DOHH2 (cell line): Measurements from ENCODE around the gene BUB1.

Experiments
- H3F3A ChIP-seq: fragments of 200-600 bp; sonication (generic), shearing (Covaris generic); 2 replicates; pipeline ENCODE4 v1.6.0; 2016; ENCODE audit warnings: antibody characterized with exemption, mild to moderate bottlenecking; ENCODE audit not compliant: control insufficient read depth, insufficient read depth
- H3K27ac ChIP-seq: fragments of 200-600 bp; sonication (generic); 2 replicates; pipeline ENCODE4 v1.5.1; 2014; ENCODE audit warnings: low read depth, mild to moderate bottlenecking, low read length, moderate library complexity
- H3K27me3 ChIP-seq: fragments of 200-600 bp; sonication (generic); 2 replicates; pipeline ENCODE4 v1.6.1; 2014; ENCODE audit warnings: mild to moderate bottlenecking, low read length, mixed read lengths; ENCODE audit not compliant: control insufficient read depth
- H3K36me3 ChIP-seq: fragments of 200-600 bp; sonication (generic); 2 replicates; pipeline ENCODE4 v1.6.1; 2014; ENCODE audit warnings: mild to moderate bottlenecking, low read length, moderate library complexity, mixed read lengths; ENCODE audit not compliant: control insufficient read depth
- H3K4me1 ChIP-seq: fragments of 200-600 bp; sonication (generic); 2 replicates; pipeline ENCODE4 v1.6.1; 2014; ENCODE audit warnings: mild to moderate bottlenecking, low read length, mixed read lengths; ENCODE audit not compliant: control insufficient read depth
- H3K4me2 ChIP-seq: fragments of 200-600 bp; sonication (generic); 2 replicates; pipeline ENCODE4 v1.6.0; 2014; ENCODE audit warnings: mild to moderate bottlenecking, low read length, moderate library complexity
- H3K4me3 ChIP-seq: fragments of 200-600 bp; sonication (generic); 2 replicates; pipeline ENCODE4 v1.5.1; 2014; ENCODE audit warnings: mild to moderate bottlenecking, low read length, mixed read lengths
- H3K79me2 ChIP-seq: fragments of 200-600 bp; sonication (generic); 2 replicates; pipeline ENCODE4 v1.6.1; 2014; ENCODE audit warnings: mild to moderate bottlenecking, low read length, mixed read lengths; ENCODE audit not compliant: control insufficient read depth
- H3K9me2 ChIP-seq: fragments of 200-600 bp; sonication (generic); replicated peaks from 2 replicates; pipeline ENCODE4 v1.6.1; 2014; ENCODE audit warnings: mild to moderate bottlenecking, low read length, mixed read lengths; ENCODE audit not compliant: control insufficient read depth
- H3K9me3 ChIP-seq: fragments of 200-600 bp; sonication (generic); 2 replicates; pipeline ENCODE4 v1.6.1; 2014; ENCODE audit warnings: antibody characterized with exemption, low read length, mixed read lengths; ENCODE audit not compliant: control insufficient read depth, insufficient read depth
- H4K20me1 ChIP-seq: fragments of 200-600 bp; sonication (generic); 2 replicates; pipeline ENCODE4 v1.6.0; 2014; ENCODE audit warnings: low read depth, mild to moderate bottlenecking, antibody characterized with exemption, low read length, moderate library complexity; ENCODE audit not compliant: control insufficient read depth, insufficient read depth
- EZH2phosphoT487 ChIP-seq: fragments of 200-600 bp; sonication (generic); IDR thresholded peaks from 2 replicates; pipeline ENCODE4 v1.6.1; 2017; ENCODE audit warnings: borderline replicate concordance, mild to moderate bottlenecking, antibody characterized with exemption, low read length, moderate library complexity, mixed read lengths
- TF ChIP-seq, protein P1 (sequence below): fragments of 200-600 bp; sonication (generic); IDR thresholded peaks from one replicate; pipeline ENCODE4 v1.5.1; 2014; ENCODE audit warnings: antibody characterized with exemption, mild to moderate bottlenecking, low read depth, low read length; ENCODE audit not compliant: poor library complexity, severe bottlenecking

Gene BUB1

DNA sequence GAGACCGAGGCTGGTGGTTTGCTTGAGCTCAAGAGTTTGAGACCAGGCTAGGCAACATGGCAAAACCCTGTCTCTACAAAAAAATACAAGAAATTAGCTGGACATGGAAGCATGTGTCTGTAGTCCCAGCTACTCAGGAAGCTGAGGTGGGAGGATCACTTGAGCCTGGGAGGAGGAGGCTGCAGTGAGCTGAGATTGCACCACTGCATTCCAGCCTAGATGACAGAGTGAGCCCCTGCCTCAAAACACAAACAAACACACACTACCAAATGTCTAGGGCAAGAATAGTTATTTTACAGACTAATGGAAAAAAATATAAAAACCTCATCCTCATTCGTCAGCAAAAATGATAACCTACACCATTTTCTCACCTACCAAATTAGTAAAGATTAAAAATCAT is 15.3 kb downstream of the BUB1 start:
- Histone ChIP-seq H3K9me3 (no peaks in the 10 kb centered on the region), H3K79me2 (peaks cover 55% of the 10 kb centered on the region), H3K4me2 (no peak overlapping the region), H4K20me1 (0 out of 2 replicates have a peak, but pooled peaks cover 4% of the 10 kb centered on the region), H3F3A (peaks cover 2% of the 10 kb centered on the region; the same call in 1 of the 2 replicates), H3K4me1 (no peaks in the 10 kb centered on the region), H3K36me3 (peaks cover 97% of the 10 kb centered on the region), H3K27ac (no peak overlapping the region), H3K27me3 (no peaks in the 10 kb centered on the region), H3K9me2 (no peaks in the 10 kb centered on the region), H3K4me3 (no peak overlapping the region)
- no peak for TF ChIP-seq EZH2phosphoT487

- H4K20me1 ChIP-seq = 0 out of 2 replicates have a peak, but pooled peaks cover 4% of the 10 kb centered on the region
- H3K4me1 ChIP-seq = no peaks in the 10 kb centered on the region
- H3K36me3 ChIP-seq = peaks cover 98% of the 10 kb centered on the region
- H3K27ac ChIP-seq = no peak overlapping the region
- no peak for TF ChIP-seq EZH2phosphoT487
- TF ChIP-seq, protein P1, sequence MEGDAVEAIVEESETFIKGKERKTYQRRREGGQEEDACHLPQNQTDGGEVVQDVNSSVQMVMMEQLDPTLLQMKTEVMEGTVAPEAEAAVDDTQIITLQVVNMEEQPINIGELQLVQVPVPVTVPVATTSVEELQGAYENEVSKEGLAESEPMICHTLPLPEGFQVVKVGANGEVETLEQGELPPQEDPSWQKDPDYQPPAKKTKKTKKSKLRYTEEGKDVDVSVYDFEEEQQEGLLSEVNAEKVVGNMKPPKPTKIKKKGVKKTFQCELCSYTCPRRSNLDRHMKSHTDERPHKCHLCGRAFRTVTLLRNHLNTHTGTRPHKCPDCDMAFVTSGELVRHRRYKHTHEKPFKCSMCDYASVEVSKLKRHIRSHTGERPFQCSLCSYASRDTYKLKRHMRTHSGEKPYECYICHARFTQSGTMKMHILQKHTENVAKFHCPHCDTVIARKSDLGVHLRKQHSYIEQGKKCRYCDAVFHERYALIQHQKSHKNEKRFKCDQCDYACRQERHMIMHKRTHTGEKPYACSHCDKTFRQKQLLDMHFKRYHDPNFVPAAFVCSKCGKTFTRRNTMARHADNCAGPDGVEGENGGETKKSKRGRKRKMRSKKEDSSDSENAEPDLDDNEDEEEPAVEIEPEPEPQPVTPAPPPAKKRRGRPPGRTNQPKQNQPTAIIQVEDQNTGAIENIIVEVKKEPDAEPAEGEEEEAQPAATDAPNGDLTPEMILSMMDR = no peak
- H3K4me2 ChIP-seq = no peak overlapping the region
- no peaks in the 10 kb centered on the region for H3K9me3 ChIP-seq
- H3K27me3 ChIP-seq = no peaks in the 10 kb centered on the region
- no peak overlapping the region for H3K4me3 ChIP-seq
- 0 out of 2 replicates have a peak, but pooled peaks cover 2% of the 10 kb centered on the region for H3F3A ChIP-seq
- peaks cover 40% of the 10 kb centered on the region for H3K79me2 ChIP-seq
- no peaks in the 10 kb centered on the region for H3K9me2 ChIP-seq
Measured at GRCh38 chr2:110660558-110660957, 17.3 kb downstream of the BUB1 start.

GRCh38 chr2:110659248-110659647 is 18.6 kb downstream of the BUB1 start:
- H3K27ac ChIP-seq = no peak overlapping the region
- peaks cover 27% of the 10 kb centered on the region for H3K79me2 ChIP-seq
- H3K9me2 ChIP-seq = no peaks in the 10 kb centered on the region
- TF ChIP-seq, protein P1 = no peak
- TF ChIP-seq EZH2phosphoT487 = no peak
- 0 out of 2 replicates have a peak, but pooled peaks cover 4% of the 10 kb centered on the region for H4K20me1 ChIP-seq
- H3F3A ChIP-seq = 0 out of 2 replicates have a peak, but pooled peaks cover 2% of the 10 kb centered on the region
- no peak overlapping the region for H3K4me3 ChIP-seq
- no peaks in the 10 kb centered on the region for H3K27me3 ChIP-seq
- peaks cover 98% of the 10 kb centered on the region for H3K36me3 ChIP-seq
- H3K4me2 ChIP-seq = no peak overlapping the region
- no peaks in the 10 kb centered on the region for H3K9me3 ChIP-seq
- H3K4me1 ChIP-seq = no peaks in the 10 kb centered on the region

GRCh38 chr2:110657724-110658305 is 20.0 kb downstream of the BUB1 start:
- Histone ChIP-seq H3K27ac (no peak overlapping the region), H4K20me1 (0 out of 2 replicates have a peak, but pooled peaks cover 4% of the 10 kb centered on the region)

More at GRCh38 chr2:110657724-110658305, 20.0 kb downstream of the BUB1 start:
- Histone ChIP-seq H3K4me2 (no peak overlapping the region), H3K4me1 (no peaks in the 10 kb centered on the region), H3F3A (0 out of 2 replicates have a peak, but pooled peaks cover 2% of the 10 kb centered on the region), H3K4me3 (no peak overlapping the region), H3K27me3 (no peaks in the 10 kb centered on the region), H3K9me3 (no peaks in the 10 kb centered on the region), H3K9me2 (no peaks in the 10 kb centered on the region), H3K79me2 (peaks cover 18% of the 10 kb centered on the region), H3K36me3 (peaks cover 100% of the 10 kb centered on the region)
- TF ChIP-seq, protein P1 = no peak
- TF ChIP-seq EZH2phosphoT487 = no peak
